Endothelial cell of umbilical vein (primary cell): ENCODE measurements around the gene MAG. TPM values are rescaled to one million over a fixed set of nuclear protein-coding genes. Genes with fewer than 3 reads are reported as not detected.

Experiments used
- BruUV-seq: library from RNA; stranded (reverse); fragments of 400-500 nt; replicated peaks from 2 replicates; lab custom pipeline; 2021; lab: Mats Ljungman, UMichigan
- CTCF ChIA-PET: fragments of 300-600, 350-600 bp; sonication (Branson Sonifier 250); formaldehyde crosslinking; loops from one replicate; lab custom pipeline; 2021; ENCODE audit warnings: antibody characterized with exemption, inconsistent platforms; lab: Charles Lee
- POLR2A ChIA-PET: fragments of 300-600, 350-600 bp; sonication (Branson Sonifier 250); formaldehyde crosslinking; loops from one replicate; lab custom pipeline; 2021; ENCODE audit warnings: antibody characterized with exemption, inconsistent platforms; lab: Charles Lee
- DNase-seq: peaks from one replicate; pipeline ENCODE4 v3.0.0-alpha.2; 2011; ENCODE audit warnings: low read depth, low spot score
- FAIRE-seq: peaks from 2 replicates; lab custom pipeline; 2011; peaks lifted over from hg19 to GRCh38; lab: Jason Lieb, UNC
- H2AFZ ChIP-seq: 2 replicates; pipeline ENCODE4 v1.6.0; 2012; ENCODE audit warnings: low read depth, low read length, control low read depth, inconsistent platforms
- H3K27ac ChIP-seq: 2 replicates; pipeline ENCODE4 v1.5.1; 2011; ENCODE audit warnings: low read depth, mild to moderate bottlenecking, control low read depth, low read length, moderate library complexity; ENCODE audit not compliant: insufficient read depth
- H3K27me3 ChIP-seq, 2 experiments: 2 replicates each; pipeline versions ENCODE4 v1.6.0 to v1.6.1; 2011; ENCODE audit warnings: low read length in 2 of 2, mixed read lengths in 1 of 2; ENCODE audit not compliant: control insufficient read depth in 2 of 2, insufficient read depth in 2 of 2
- H3K36me3 ChIP-seq, 2 experiments: 2 replicates in 1 of 2; 3 replicates in 1 of 2; pipeline ENCODE4 v1.5.1; 2011; ENCODE audit warnings: low read length in 2 of 2, mild to moderate bottlenecking in 1 of 2, moderate library complexity in 1 of 2; ENCODE audit not compliant: control insufficient read depth in 2 of 2, insufficient read depth in 2 of 2; ENCODE audit errors: extremely low read depth in 1 of 2
- H3K4me1 ChIP-seq: 3 replicates; pipeline ENCODE4 v1.5.1; 2011; ENCODE audit warnings: mild to moderate bottlenecking, low read length; ENCODE audit not compliant: control insufficient read depth, insufficient read depth; ENCODE audit errors: extremely low read depth
- H3K4me2 ChIP-seq: 2 replicates; pipeline ENCODE4 v1.6.1; 2011; ENCODE audit warnings: low read length, control low read depth, mixed read lengths; ENCODE audit not compliant: insufficient read depth
- H3K4me3 ChIP-seq, 3 experiments: fragments of 200-600 bp in 1 of 3; sonication (generic), shearing (Covaris generic) in 1 of 3; replicated peaks in 1 of 3; 2 replicates each; pipeline ENCODE4 v1.5.1; 2011 to 2016; ENCODE audit warnings: control low read depth in 3 of 3, low read length in 3 of 3, mild to moderate bottlenecking in 2 of 3, inconsistent platforms in 1 of 3, low read depth in 1 of 3, moderate library complexity in 1 of 3; ENCODE audit not compliant: insufficient read depth in 1 of 3
- H3K79me2 ChIP-seq: 2 replicates; pipeline ENCODE4 v1.6.0; 2012; ENCODE audit warnings: low read length, inconsistent platforms; ENCODE audit not compliant: control insufficient read depth, insufficient read depth
- H3K9ac ChIP-seq: replicated peaks from 2 replicates; pipeline ENCODE3; 2011; ENCODE audit warnings: low read length, control low read depth; ENCODE audit not compliant: insufficient read depth; ENCODE audit errors: extremely low read depth
- H3K9me1 ChIP-seq: replicated peaks from 3 replicates; pipeline ENCODE4 v1.6.0; 2011; ENCODE audit warnings: mild to moderate bottlenecking, low read length; ENCODE audit not compliant: control insufficient read depth, insufficient read depth; ENCODE audit errors: extremely low read depth
- H3K9me3 ChIP-seq: replicated peaks from 2 replicates; pipeline ENCODE4 v1.5.1; 2012; ENCODE audit warnings: low read length, inconsistent platforms; ENCODE audit not compliant: control insufficient read depth, insufficient read depth
- H4K20me1 ChIP-seq: replicated peaks from 2 replicates; pipeline ENCODE3; 2011; ENCODE audit warnings: mild to moderate bottlenecking, low read length; ENCODE audit not compliant: control insufficient read depth, insufficient read depth; ENCODE audit errors: extremely low read depth
- EZH2 ChIP-seq: IDR thresholded peaks from 2 replicates; pipeline ENCODE4 v1.6.1; 2012; ENCODE audit warnings: borderline replicate concordance, low read depth, mild to moderate bottlenecking, moderate library complexity, low read length, inconsistent platforms; ENCODE audit not compliant: severe bottlenecking
- JUN ChIP-seq: IDR thresholded peaks from 2 replicates; pipeline ENCODE4 v1.6.1; 2011; ENCODE audit warnings: borderline replicate concordance, low read depth; ENCODE audit not compliant: insufficient read length, insufficient read depth
- MAX ChIP-seq: IDR thresholded peaks from 2 replicates; pipeline ENCODE4 v1.6.1; 2011; ENCODE audit not compliant: insufficient read depth, insufficient read length
- MYC ChIP-seq: IDR thresholded peaks from one replicate; pipeline ENCODE4 v1.6.1; 2011; ENCODE audit warnings: mild to moderate bottlenecking, low read depth, low read length
- POLR2A ChIP-seq: IDR thresholded peaks from 2 replicates; pipeline ENCODE4 v1.6.1; 2012; ENCODE audit warnings: low read depth, mild to moderate bottlenecking, control low read depth, low read length
- POLR2AphosphoS5 ChIP-seq: IDR thresholded peaks from 2 replicates; pipeline ENCODE4 v1.6.1; 2012; ENCODE audit warnings: low read depth, mild to moderate bottlenecking, control low read depth, low read length, moderate library complexity; ENCODE audit not compliant: insufficient read depth
- dilution Hi-C: fragments of 300-500 bp; cut with MboI; formaldehyde crosslinking; loops from one replicate; pipeline ENCODE4 v1.15.0; 2019; ENCODE audit warnings: low sequenced_read_pairs; ENCODE audit not compliant: extremely low pct_ligation_motif_present
- intact Hi-C: fragments of 100-400 bp; cut with micrococcal nuclease; formaldehyde crosslinking; loops from one replicate; pipeline ENCODE4 v1.10.0; 2022
- polyA plus RNA-seq, 4 experiments: library from polyadenylated mRNA; depleted of rRNA in 3 of 4; stranded (reverse) in 3 of 4; unstranded in 1 of 4; fragments of >200 nt; gene quantifications; 2 replicates each; pipeline versions ENCODE4 v1.2.1 to v1.2.3, GENCODE V29; 2011 to 2012; ENCODE audit warnings: missing spikeins in 1 of 4
- total RNA-seq: library from RNA; stranded (reverse); gene quantifications from 2 replicates; pipeline ENCODE4 v1.2.3, GENCODE V29; 2021
- TF ChIP-seq, protein P1 (sequence below), 2 donors: IDR thresholded peaks; 1 replicate in 1 of 2; 2 replicates in 1 of 2; pipeline ENCODE4 v1.5.1; 2011; ENCODE audit warnings: low read length in 2 of 2, mild to moderate bottlenecking in 2 of 2, moderate library complexity in 2 of 2, control low read depth in 1 of 2, inconsistent platforms in 1 of 2, low read depth in 1 of 2; ENCODE audit not compliant: insufficient read depth in 1 of 2; ENCODE audit errors: extremely low read depth in 1 of 2

MAG gene
- total and polyA plus RNA-seq, 2 donors (not counting 3 experiments of a cell fraction or from before 2014, with no cell fraction given), result not detected

DNA sequence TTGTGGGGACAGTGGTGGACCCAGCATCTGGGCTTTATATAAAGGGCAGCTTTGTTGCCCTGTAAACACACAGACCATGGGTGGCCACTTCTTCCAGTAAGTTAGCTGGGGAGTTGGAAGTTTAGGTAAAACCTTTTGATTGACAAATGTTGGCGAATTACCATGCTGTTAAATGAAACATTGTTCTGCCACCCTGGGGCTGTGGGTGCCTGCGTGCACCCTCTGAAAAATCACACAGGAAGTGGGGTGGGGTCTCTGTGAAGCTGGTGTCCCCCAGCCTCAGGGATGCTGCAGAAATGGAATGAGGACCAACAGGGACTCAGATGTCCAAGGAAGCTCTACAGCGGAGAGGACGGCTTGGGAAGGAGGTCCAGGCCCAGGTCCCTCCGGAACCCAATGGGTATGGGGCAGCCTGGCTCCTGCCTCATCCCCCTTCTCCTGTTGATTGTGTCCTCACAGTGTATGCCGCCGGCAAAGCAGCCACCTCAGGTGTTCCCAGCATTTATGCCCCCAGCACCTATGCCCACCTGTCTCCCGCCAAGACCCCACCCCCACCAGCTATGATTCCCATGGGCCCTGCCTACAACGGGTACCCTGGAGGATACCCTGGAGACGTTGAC, 26.0 kb upstream of the MAG start:
- no peaks in the 10 kb centered on the region for H3K9me1 ChIP-seq
- H3K9me3 ChIP-seq, result no peaks in the 10 kb centered on the region
- peaks cover 3% of the 10 kb centered on the region for H3K79me2 ChIP-seq
- H3K4me3 ChIP-seq, result no peak overlapping the region
- H3K4me2 ChIP-seq, result no peak overlapping the region
- BruUV-seq, result no TSS peak
- H3K9ac ChIP-seq, result no peak overlapping the region
- dilution Hi-C loops, result no loop called here
- H2AFZ ChIP-seq, result no peak overlapping the region
- ChIA-PET POLR2A (no interaction called here), CTCF (no interaction called here)
- intact Hi-C loops, result loop anchor here (5.0 to 10.0 kb wide), 2 partner anchors 54 to 231 kb away; partner anchors contain the start of gene SCN1B
- H3K27me3 ChIP-seq, result no peaks in the 10 kb centered on the region
- FAIRE-seq, result no peak
- no peak overlapping the region for H3K27ac ChIP-seq
- TF ChIP-seq EZH2 (no peak), POLR2AphosphoS5 (no peak), POLR2A (no peak), MYC (no peak), MAX (no peak), JUN (no peak)
- TF ChIP-seq, protein P1, sequence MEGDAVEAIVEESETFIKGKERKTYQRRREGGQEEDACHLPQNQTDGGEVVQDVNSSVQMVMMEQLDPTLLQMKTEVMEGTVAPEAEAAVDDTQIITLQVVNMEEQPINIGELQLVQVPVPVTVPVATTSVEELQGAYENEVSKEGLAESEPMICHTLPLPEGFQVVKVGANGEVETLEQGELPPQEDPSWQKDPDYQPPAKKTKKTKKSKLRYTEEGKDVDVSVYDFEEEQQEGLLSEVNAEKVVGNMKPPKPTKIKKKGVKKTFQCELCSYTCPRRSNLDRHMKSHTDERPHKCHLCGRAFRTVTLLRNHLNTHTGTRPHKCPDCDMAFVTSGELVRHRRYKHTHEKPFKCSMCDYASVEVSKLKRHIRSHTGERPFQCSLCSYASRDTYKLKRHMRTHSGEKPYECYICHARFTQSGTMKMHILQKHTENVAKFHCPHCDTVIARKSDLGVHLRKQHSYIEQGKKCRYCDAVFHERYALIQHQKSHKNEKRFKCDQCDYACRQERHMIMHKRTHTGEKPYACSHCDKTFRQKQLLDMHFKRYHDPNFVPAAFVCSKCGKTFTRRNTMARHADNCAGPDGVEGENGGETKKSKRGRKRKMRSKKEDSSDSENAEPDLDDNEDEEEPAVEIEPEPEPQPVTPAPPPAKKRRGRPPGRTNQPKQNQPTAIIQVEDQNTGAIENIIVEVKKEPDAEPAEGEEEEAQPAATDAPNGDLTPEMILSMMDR (IDR thresholded peaks at IDR 0.05; ENCODE audit: extremely low read depth in 1 of 2, insufficient read depth in 1 of 2, low read depth in 1 of 2, low read length in 2 of 2), result no peak
- no peak for DNase-seq
- no peaks in the 10 kb centered on the region for H4K20me1 ChIP-seq
- peaks cover 0 to 5% of the 10 kb centered on the region in 2 experiments for H3K36me3 ChIP-seq
- peaks cover 4% of the 10 kb centered on the region for H3K4me1 ChIP-seq
